HepG2 (cell line): ENCODE measurements around the gene MMP25. TPM values are rescaled to one million over a fixed set of nuclear protein-coding genes. Genes with fewer than 3 reads are reported as not detected.
A peak's percentile ranks its signal among the peaks of the same experiment; 100 is the strongest.

ENCODE experiments used
- CBX5 ChIP-seq: sonication (generic); formaldehyde crosslinking; IDR thresholded peaks from 2 replicates; pipeline ENCODE4 v1.4.0; 2020; ENCODE audit warnings: missing genetic modification reagents, borderline replicate concordance
- CENPX ChIP-seq: sonication (generic); formaldehyde crosslinking; IDR thresholded peaks from 2 replicates; pipeline ENCODE4 v1.9.0; 2021; ENCODE audit warnings: mild to moderate bottlenecking, missing genetic modification reagents, moderate library complexity
- CSRNP1 ChIP-seq: sonication (generic); formaldehyde crosslinking; IDR thresholded peaks from 2 replicates; pipeline ENCODE4 v1.8.1; 2023; ENCODE audit warnings: mild to moderate bottlenecking, missing genetic modification reagents
- FIP1L1 ChIP-seq: fragments of 200-400 bp; formaldehyde crosslinking; IDR thresholded peaks from 2 replicates; pipeline ENCODE4 v1.6.1; 2018; ENCODE audit warnings: low read depth, mild to moderate bottlenecking, low read length, moderate library complexity, borderline replicate concordance; ENCODE audit not compliant: insufficient read depth
- GABPA ChIP-seq, 2 experiments: IDR thresholded peaks; 2 replicates each; pipeline ENCODE4 v1.6.1; 2011 to 2016; ENCODE audit warnings: low read depth in 2 of 2, low read length in 1 of 2, missing biosample characterization in 1 of 2, missing genetic modification characterization in 1 of 2
- ISL2 ChIP-seq: sonication (generic); formaldehyde crosslinking; IDR thresholded peaks from 2 replicates; pipeline ENCODE4 v1.5.0; 2020; ENCODE audit warnings: missing genetic modification reagents
- JUND ChIP-seq: sonication (generic); formaldehyde crosslinking; IDR thresholded peaks from 2 replicates; pipeline ENCODE4 v1.8.0; 2022; ENCODE audit warnings: mild to moderate bottlenecking, missing genetic modification reagents
- KIAA2018 ChIP-seq: sonication (generic); formaldehyde crosslinking; IDR thresholded peaks from 2 replicates; pipeline ENCODE4 v1.5.0; 2020; ENCODE audit warnings: mild to moderate bottlenecking, missing genetic modification reagents, borderline replicate concordance
- KLF13 ChIP-seq: sonication (generic); formaldehyde crosslinking; IDR thresholded peaks from 2 replicates; pipeline ENCODE4 v1.4.0; 2020; ENCODE audit warnings: mild to moderate bottlenecking, missing genetic modification reagents
- POLR2AphosphoS5 ChIP-seq: IDR thresholded peaks from 2 replicates; pipeline ENCODE4 v1.6.1; 2012; ENCODE audit warnings: low read depth, low read length
- RFX3 ChIP-seq: IDR thresholded peaks from 2 replicates; pipeline ENCODE4 v1.6.1; 2016; ENCODE audit warnings: missing biosample characterization, missing genetic modification reagents
- RFX5 ChIP-seq: IDR thresholded peaks from 2 replicates; pipeline ENCODE4 v1.6.1; 2011; ENCODE audit warnings: low read depth, low read length, improper control_type of control experiment
- ZNF124 ChIP-seq: sonication (generic); formaldehyde crosslinking; IDR thresholded peaks from 2 replicates; pipeline ENCODE4 v1.4.0; 2020; ENCODE audit warnings: missing genetic modification reagents
- ZNF280B ChIP-seq: sonication (generic); formaldehyde crosslinking; IDR thresholded peaks from 2 replicates; pipeline ENCODE4 v1.5.0; 2020; ENCODE audit warnings: missing genetic modification reagents, mild to moderate bottlenecking, borderline replicate concordance
- ZNF597 ChIP-seq: sonication (generic); formaldehyde crosslinking; IDR thresholded peaks from 2 replicates; pipeline ENCODE4 v1.5.0; 2020; ENCODE audit warnings: missing genetic modification reagents
- polyA plus RNA-seq, 8 experiments: library from polyadenylated mRNA; depleted of rRNA in 3 of 8; stranded (reverse) in 7 of 8; unstranded in 1 of 8; fragments of >200 nt; fragmentation: Illumina TruSeq in 4 of 8; extraction: Trizol in 4 of 8; gene quantifications; 2 replicates each; pipeline versions ENCODE4 v1.2.1 to v1.2.3, GENCODE V29; 2011 to 2016; ENCODE audit warnings: low read depth in 4 of 8, missing spikeins in 1 of 8, mixed read lengths in 1 of 8; ENCODE audit not compliant: insufficient read depth in 1 of 8
- total RNA-seq, 5 experiments: library from RNA; depleted of rRNA; stranded (reverse); fragments of >200 nt; fragmentation: Illumina TruSeq; extraction: Trizol; gene quantifications; 2 replicates each; pipeline ENCODE4 v1.2.3, GENCODE V29; 2016; ENCODE audit warnings: low read depth in 1 of 5

The MMP25 gene
- total and polyA plus RNA-seq, 2 of the 13 experiments (the other 11 are each of a cell fraction or from before 2014, with no cell fraction given), result 0.04 to 0.08 TPM

GRCh38 chr16:3003582-3004270, 42.6 kb upstream of the MMP25 start (continued):
- TF ChIP-seq ISL2 (CRISPR knock-in tag) (no peak; the same call in 1 of the 2 replicates), FIP1L1 (no peak), CSRNP1 (no peak; the same call in 1 of the 2 replicates), CBX5 (CRISPR knock-in tag) (peak; percentile 25; the same call in 1 of the 2 replicates), JUND (CRISPR knock-in tag) (no peak), KIAA2018 (no peak), ZNF597 (no peak), ZNF280B (CRISPR knock-in tag) (peak; percentile 53; the same call in 1 of the 2 replicates), POLR2AphosphoS5 (no peak), RFX5 (peak; percentile 81), CENPX (CRISPR knock-in tag) (no peak), GABPA (IDR thresholded peaks at IDR 0.05; ENCODE audit: low read depth, low read length) (no peak), GABPA (CRISPR knock-in tag; IDR thresholded peaks at IDR 0.05; ENCODE audit: low read depth) (0 out of 2 replicates have a peak, but pooled peaks have one; percentile 51), KLF13 (CRISPR knock-in tag) (no peak), ZNF124 (CRISPR knock-in tag) (peak; percentile 83; the same call in 1 of the 2 replicates), RFX3 (CRISPR knock-in tag) (no peak)
